Stimulated activated CD8-positive, alpha-beta memory T cell treated with anti-CD3 and anti-CD28 coated beads, Interleukin-12 subunit alpha, Interleukin-12 subunit beta, amount 100 ng/mL, for 1 hour (primary cell): Measurements from ENCODE around the gene C8B.

Experiments used
- DNase-seq: peaks from one replicate; pipeline ENCODE4 v3.0.0-alpha.2; 2020; ENCODE audit warnings: low read depth

Gene C8B

GRCh38 chr1:56929492-56929891, 36.3 kb downstream of the C8B start:
- no peak for DNase-seq

DNA sequence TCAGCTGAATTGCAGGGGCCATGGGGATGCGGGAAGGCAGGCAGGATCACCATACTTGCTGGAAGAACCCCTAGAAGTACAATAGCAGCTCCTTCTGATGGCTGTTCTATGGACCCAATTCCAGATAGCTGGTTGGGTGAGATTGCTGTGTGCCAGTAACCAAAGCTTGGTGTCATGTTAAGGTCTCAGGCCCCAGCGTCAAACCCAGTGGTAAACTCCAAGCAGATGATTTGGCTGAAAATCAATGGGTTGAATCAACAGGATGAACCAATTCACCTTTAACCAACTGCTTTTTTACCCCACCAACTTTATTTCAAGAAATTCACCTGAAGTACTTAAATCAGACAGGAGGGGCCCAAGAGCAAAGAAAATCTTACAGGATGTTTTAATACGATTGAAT, 37.8 kb downstream of the C8B start:
- no peak for DNase-seq

GRCh38 chr1:56927171-56927570, 38.6 kb downstream of the C8B start:
- DNase-seq: no peak

DNA sequence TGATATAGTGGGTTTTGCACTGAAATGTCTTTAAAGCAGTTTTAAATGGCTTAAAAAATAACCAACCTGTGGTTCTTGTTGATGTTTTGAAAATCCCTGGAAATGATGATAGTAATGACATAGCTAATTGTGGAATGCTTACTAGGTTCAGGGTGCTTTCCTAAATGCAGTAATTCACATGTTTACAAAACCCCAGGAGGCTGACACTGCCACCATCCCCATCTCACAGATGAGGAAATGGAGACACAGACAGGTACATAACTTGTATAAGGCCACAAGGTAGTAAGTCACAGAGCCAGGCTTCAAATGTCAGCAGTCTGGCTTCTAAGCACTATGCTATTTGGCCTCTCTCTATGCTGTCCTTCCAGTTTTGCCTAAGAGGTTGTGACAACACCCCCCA, 40.6 kb downstream of the C8B start:
- DNase-seq: no peak

DNA sequence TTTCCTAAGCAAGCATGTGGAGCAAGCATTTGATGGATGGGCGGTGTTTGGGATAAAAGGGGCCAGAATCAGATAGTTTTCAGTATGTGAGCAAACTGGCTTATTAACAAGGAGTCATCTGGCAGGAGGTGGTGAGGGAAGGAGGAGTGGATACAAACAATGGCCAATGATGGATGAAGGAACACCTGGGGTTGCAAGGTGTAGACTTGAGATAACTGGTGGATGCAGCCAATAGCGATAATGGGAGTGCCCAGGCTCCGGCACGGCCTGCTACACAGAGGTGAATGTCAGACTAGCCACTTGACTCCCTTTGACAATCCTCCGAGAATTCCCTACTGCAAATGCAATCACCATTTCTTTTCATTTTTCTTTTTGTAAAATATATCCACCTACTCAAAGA, 41.7 kb downstream of the C8B start:
- DNase-seq: no peak

- no peak for DNase-seq
Observed at GRCh38 chr1:56923201-56923600, 42.6 kb downstream of the C8B start.

DNA sequence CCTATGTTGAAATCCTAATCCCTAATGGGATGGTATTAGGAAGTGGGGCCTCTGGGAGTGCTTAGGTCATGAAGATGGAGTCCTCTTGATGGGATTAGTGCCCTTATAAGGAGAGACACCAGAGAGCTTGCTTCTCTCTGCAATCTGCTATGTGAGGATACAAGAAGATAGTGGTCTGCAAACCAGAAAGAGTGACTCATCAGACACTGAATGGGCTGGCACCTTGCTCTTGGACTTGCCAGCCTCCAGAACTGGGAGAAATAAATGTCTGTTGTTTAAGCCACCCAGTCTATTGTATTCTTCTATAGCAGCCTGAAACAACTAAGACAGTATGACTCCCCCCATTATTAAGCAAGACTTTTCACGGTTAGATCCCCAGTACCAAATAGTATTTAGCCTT, 43.3 kb downstream of the C8B start:
- DNase-seq: no peak

DNA sequence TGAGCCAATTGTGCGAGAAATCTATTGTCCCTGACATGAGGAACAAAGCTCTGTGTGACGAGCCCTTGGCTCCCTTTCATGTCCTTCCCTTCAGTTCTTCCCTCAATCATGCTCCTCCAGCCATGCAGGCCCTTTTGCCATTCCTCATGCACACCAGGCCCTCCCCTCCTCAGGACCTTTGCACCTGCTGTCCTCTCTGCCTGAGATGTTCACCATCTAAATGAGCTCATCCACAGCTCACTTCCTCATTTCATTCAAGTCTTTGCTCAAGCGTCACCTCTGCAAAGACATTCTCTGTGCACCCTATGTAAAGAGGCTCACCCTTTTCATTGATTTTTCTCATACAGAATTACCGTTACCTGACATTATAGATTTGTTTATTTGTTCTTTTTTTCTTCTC, 43.7 kb downstream of the C8B start:
- DNase-seq: no peak

DNA sequence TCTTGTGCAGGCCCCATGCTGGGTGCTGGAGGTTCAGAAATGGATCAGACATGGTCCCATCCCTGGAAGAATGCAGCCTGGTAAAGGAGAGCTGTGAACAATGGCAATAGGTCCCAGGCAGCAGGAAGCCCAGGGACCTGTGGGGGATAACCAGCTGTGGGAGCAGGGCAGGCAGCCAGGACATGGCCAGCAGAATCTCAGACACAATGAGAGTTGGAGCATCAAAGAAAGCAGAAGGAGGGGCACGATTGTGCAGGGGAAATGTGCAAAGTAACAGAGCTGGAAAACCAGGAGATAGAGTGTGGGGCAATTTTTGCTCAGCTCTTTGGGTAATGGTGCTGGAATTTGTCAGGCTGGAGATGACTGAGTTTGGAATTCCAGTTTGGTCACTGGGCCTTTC, 44.3 kb downstream of the C8B start:
- DNase-seq: no peak

GRCh38 chr1:56920591-56921001, 45.2 kb downstream of the C8B start:
- no peak for DNase-seq

GRCh38 chr1:56917356-56917755, 48.5 kb downstream of the C8B start:
- no peak for DNase-seq

GRCh38 chr1:56916630-56917029, 49.2 kb downstream of the C8B start:
- no peak for DNase-seq

DNA sequence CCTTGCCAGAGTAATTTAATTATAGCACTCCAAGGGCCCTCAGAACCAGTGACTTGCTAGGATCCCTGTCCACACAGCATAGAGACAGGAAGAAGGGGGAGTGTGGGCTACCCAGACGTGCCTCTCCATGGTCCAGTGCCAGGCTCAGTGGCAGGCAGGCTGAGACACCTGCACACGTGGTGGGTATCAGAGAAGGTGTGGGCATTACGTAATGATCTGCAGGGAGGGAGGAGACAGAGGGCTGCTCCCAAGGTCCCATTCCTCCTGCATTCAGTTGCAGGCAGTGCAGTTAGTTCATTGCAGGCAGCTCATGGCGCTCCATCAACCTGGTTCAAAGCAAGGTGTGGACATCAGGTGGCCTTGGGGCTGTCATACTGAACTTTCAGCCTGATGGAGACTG, 49.9 kb downstream of the C8B start:
- no peak for DNase-seq

- no peak for DNase-seq
Observed at GRCh38 chr1:56912325-56912724, 53.5 kb downstream of the C8B start.

- no peak for DNase-seq
Observed at GRCh38 chr1:56911098-56911938, 54.5 kb downstream of the C8B start.

DNA sequence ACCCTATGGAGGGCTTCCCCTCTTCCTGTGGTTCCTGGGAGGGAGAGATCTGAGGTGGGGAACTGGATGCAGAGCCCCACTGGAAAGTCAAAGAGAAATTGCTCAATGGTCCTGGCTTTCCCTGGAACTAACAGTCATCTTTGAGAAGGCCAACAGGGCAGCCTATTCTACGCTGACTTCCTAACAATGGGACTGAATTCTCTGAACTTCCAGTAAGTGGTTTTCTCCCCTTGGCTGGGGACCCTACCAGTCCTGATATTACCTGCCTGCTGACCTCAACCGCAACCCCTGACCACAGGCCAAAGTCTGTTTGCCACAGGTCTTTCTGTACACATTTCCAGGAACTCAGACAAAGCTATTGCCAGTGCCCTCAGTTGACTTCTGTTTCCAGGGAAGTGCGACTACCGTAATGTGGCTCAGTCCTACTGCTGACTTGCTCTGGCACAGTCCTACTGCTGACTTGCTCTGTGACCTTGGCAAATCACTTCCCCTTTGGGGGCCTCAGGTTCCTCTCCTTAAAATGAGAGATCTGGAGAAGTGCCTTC, 55.3 kb downstream of the C8B start:
- no peak for DNase-seq

GRCh38 chr1:56908619-56909221, 57.1 kb downstream of the C8B start:
- DNase-seq: no peak

GRCh38 chr1:56905667-56906066, 60.1 kb downstream of the C8B start:
- no peak for DNase-seq

GRCh38 chr1:56904663-56905397, 61.0 kb downstream of the C8B start:
- no peak for DNase-seq

DNA sequence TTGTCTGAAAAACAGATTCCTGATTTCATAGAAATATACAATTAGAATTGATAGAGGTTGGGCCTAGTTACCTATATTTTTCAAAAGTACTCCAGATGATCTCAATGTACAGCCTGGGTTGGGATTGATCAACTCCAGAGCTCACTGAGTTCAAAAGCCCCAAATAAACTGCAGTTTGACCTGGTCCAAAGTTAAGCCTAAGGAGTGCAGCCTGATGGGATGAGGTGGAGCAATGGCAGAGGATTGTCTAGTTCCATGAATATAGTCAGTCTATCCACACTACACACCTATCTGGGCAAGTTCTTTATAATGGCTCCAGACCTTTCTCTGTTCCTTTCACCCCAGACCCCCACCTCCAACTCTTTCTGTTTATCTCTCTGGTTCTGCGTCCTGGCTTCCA, 62.0 kb downstream of the C8B start:
- DNase-seq: no peak

DNA sequence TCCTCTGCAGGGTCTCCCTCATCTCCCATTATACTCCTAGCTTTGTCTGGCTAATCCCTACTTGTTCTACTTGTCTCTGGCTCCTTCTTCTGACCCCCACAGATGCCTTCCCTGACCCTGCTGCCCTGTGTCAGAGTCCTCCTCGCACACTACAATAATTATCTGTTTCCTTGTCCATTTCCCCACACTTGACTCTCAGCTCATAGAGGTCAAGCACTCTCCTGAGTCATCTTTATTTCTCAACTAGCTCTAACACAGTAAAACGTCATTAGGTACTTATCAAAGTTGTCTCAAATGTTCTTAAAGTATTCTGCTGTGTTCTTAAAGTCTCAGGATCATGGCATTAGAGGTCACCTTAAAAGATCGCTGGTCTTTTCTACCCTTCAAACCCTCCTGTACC, 64.1 kb downstream of the C8B start:
- no peak for DNase-seq

GRCh38 chr1:56898879-56899278, 66.9 kb downstream of the C8B start:
- DNase-seq: no peak

- no peak for DNase-seq
Observed at GRCh38 chr1:56898005-56898373, 67.8 kb downstream of the C8B start.
